Ovary (tissue), 3 donors: ENCODE measurements around the gene RIPOR2.

Experiments
- CTCF ChIP-seq, 3 donors: fragments of 450-650 bp in 2 of 3; fragments of 200-600 bp in 1 of 3; IDR thresholded peaks; one replicate each; pipeline versions ENCODE4 v1.5.1 to v1.8.0; 2016 to 2022; ENCODE audit warnings: antibody characterized with exemption in 3 of 3, mild to moderate bottlenecking in 1 of 3
- EP300 ChIP-seq: sonication (generic); formaldehyde crosslinking; IDR thresholded peaks from one replicate; pipeline ENCODE4 v1.6.1; 2017; ENCODE audit warnings: antibody characterized with exemption
- donor health status: DM: no; HTN: no; CAD: no.

- TF ChIP-seq EP300 = no peak
- no peak for TF ChIP-seq CTCF (IDR thresholded peaks at IDR 0.05)
Measured at GRCh38 chr6:24930431-24930871, 5.3 kb downstream of the RIPOR2 start.
